Spleen (tissue), 11 donors: ENCODE data around the gene INO80C. TPM values are rescaled to one million over a fixed set of nuclear protein-coding genes. Genes with fewer than 3 reads are reported as not detected.
A peak's percentile ranks its signal among the peaks of the same experiment; 100 is the strongest.

ENCODE experiments used
- DNase-seq: peaks from one replicate; pipeline ENCODE4 v3.0.0-alpha.2; 2020
- H3K27ac ChIP-seq, 8 donors: fragments of 200-600 bp; sonication (generic) in 7 of 8; 1 replicate in 4 of 8; 2 replicates in 4 of 8; pipeline versions ENCODE4 v1.5.0 to v1.8.0; 2016 to 2021; ENCODE audit warnings: inconsistent platforms in 4 of 8, mild to moderate bottlenecking in 4 of 8, moderate library complexity in 1 of 8
- H3K27me3 ChIP-seq, 7 donors: fragments of 200-600 bp; sonication (generic) in 6 of 7; replicated peaks in 1 of 7; 1 replicate in 4 of 7; 2 replicates in 3 of 7; pipeline versions ENCODE4 v1.5.0 to v1.8.0; 2016 to 2021; ENCODE audit warnings: inconsistent platforms in 3 of 7, mild to moderate bottlenecking in 1 of 7
- H3K36me3 ChIP-seq, 6 donors: fragments of 200-600 bp; sonication (generic) in 5 of 6; 1 replicate in 4 of 6; 2 replicates in 2 of 6; pipeline versions ENCODE4 v1.5.0 to v1.8.0; 2016 to 2021; ENCODE audit warnings: inconsistent platforms in 2 of 6
- H3K4me1 ChIP-seq, 6 donors: fragments of 200-600 bp; sonication (generic) in 5 of 6; 1 replicate in 3 of 6; 2 replicates in 3 of 6; pipeline versions ENCODE4 v1.5.0 to v1.8.0; 2016 to 2021; ENCODE audit warnings: inconsistent platforms in 3 of 6
- H3K4me3 ChIP-seq, 8 donors: fragments of 200-600 bp; sonication (generic) in 7 of 8; 1 replicate in 4 of 8; 2 replicates in 4 of 8; pipeline versions ENCODE4 v1.5.0 to v1.8.0; 2016 to 2021; ENCODE audit warnings: inconsistent platforms in 4 of 8, mild to moderate bottlenecking in 4 of 8, moderate library complexity in 2 of 8
- H3K9me3 ChIP-seq, 8 donors: fragments of 200-600 bp; sonication (generic) in 7 of 8; 1 replicate in 4 of 8; 2 replicates in 4 of 8; pipeline versions ENCODE4 v1.5.0 to v1.8.0; 2016 to 2021; ENCODE audit warnings: inconsistent platforms in 4 of 8
- CTCF ChIP-seq, 11 experiments: fragments of 200-600 bp in 7 of 11; fragments of 450-650 bp in 4 of 11; sonication (generic) in 4 of 11; IDR thresholded peaks in 8 of 11; conservative IDR thresholded peaks in 3 of 11; 1 replicate in 7 of 11; 2 replicates in 4 of 11; pipeline versions ENCODE4 v1.4.0 to v1.8.0; 2016 to 2021; ENCODE audit warnings: antibody characterized with exemption in 11 of 11, inconsistent platforms in 4 of 11, mild to moderate bottlenecking in 1 of 11
- POLR2A ChIP-seq, 3 donors: fragments of 450-650 bp; IDR thresholded peaks; one replicate each; pipeline ENCODE4 v1.5.1; 2017; ENCODE audit warnings: antibody characterized with exemption in 3 of 3, mild to moderate bottlenecking in 1 of 3
- POLR2AphosphoS5 ChIP-seq, 3 donors: sonication (generic); formaldehyde crosslinking; IDR thresholded peaks; one replicate each; pipeline ENCODE4 v1.5.1; 2017; ENCODE audit warnings: antibody characterized with exemption in 3 of 3
- WGBS, 5 donors: extraction: QIAGEN DNeasy Blood & Tissue Kit in 3 of 5; methylation state at CpG; one replicate each; pipeline versions ENCODE4 v1.1.5 to v1.1.7; 2013 to 2018; 5-methylcytosine and 5-hydroxymethylcytosine counted together
- intact Hi-C: fragments of 100-400 bp; cut with DNase I; formaldehyde crosslinking; loops from one replicate; pipeline ENCODE4 v1.15.0; 2023; ENCODE audit warnings: low total_unique reads
- polyA plus RNA-seq, 3 donors: library from polyadenylated mRNA; stranded (reverse); fragments of 200-250 nt; gene quantifications; one replicate each; pipeline ENCODE4 v1.2.1, GENCODE V29; 2013
- total RNA-seq, 7 donors: library from RNA; depleted of rRNA in 3 of 7; stranded (reverse); fragments of >200 nt in 3 of 7; fragmentation: NEBNext Ultra II Directional in 4 of 7; extraction: Animal tissue kit (Norgen Biotek cat#: 25700) in 4 of 7; gene quantifications; one replicate each; pipeline versions ENCODE4 v1.1.0 to v1.2.1, GENCODE V29; 2016 to 2021
- donor health status: healthy with polysubstance abuse.
- donor health status: DM: no; HTN: no; CAD: no; lungs with moderate emphysema.
- donor health status: DM: no; HTN: no; CAD: no.
- donor health status: Bipolar disorder and iron deficiency.
- donor health status: healthy.
- donor health status: DM: no; HTN: no; CAD: no.
- donor health status: DM: yes; HTN: yes; CAD: no.

INO80C gene
- total and polyA plus RNA-seq, 10 donors: 18.9 to 57.5 (median 34.5) TPM

DNA sequence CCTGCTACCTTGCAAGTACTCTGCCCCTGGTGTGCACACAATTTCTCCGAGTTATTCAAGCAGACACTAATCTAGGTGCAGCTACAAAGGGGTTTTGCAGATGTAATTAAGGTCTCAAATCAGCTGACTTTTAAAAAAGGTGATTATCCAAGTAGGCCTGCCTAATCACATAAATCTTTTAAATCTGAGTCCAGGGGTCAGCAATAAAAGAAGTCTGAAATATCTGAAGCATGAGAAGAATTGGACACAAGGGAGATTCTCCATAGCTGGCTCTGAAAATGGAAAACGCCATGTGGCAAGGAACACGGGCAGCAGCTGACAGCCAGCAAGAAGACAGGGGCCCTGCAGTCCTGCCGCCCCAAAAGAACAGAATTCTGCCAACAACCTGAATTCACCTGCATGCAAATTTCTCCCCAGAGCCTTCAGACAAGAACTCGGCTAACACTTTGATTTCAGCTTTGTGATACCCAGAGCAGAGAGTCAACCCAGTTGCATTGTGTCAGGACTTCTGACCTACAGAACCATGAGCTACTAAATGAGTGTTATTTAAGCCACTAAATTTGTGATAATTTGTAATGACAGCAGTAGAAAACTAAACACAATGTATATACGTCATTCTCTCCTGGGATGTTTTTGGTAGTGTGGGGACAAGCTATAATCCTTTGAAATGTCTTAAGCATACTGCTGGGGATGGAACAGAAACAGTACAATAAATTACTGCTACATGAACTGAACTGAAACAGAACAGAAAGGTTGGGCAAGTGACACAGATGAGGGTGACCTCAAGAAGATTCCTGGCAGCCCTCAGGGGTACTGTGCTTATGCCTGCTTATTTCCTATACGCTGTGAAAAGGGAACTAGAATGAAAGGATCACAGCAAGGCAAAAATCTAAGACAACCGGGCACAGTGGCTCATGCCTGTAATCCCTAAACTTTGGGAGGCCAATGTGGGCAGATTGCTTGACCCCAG lies 3.2 kb downstream of the INO80C start:
- WGBS, 5 donors: 59 to 80% (median 70%) methylated on average over 7 to 8 of the region's 8 CpGs
- Histone ChIP-seq H3K27ac (peak overlapping the region in 4 of 8 donors; percentile 95 to 97 (median 96)), H3K4me1 (peaks cover 10 to 73% (median 47%) of the 10 kb centered on the region in 6 donors), H3K4me3 (no peak overlapping the region), H3K36me3 (no peaks in the 10 kb centered on the region), H3K27me3 (no peaks in the 10 kb centered on the region), H3K9me3 (no peaks in the 10 kb centered on the region)
- intact Hi-C loops: loop anchor here (5.0 kb wide), 1 partner anchor 88 kb away; the partner anchor contains the start of gene GALNT1
- DNase-seq: no peak
- TF ChIP-seq CTCF (IDR thresholded peaks at IDR 0.05 in 8 of 11, conservative IDR thresholded peaks at IDR 0.05 in 3 of 11) (no peak), POLR2AphosphoS5 (IDR thresholded peaks at IDR 0.05) (no peak), POLR2A (IDR thresholded peaks at IDR 0.05) (no peak)

DNA sequence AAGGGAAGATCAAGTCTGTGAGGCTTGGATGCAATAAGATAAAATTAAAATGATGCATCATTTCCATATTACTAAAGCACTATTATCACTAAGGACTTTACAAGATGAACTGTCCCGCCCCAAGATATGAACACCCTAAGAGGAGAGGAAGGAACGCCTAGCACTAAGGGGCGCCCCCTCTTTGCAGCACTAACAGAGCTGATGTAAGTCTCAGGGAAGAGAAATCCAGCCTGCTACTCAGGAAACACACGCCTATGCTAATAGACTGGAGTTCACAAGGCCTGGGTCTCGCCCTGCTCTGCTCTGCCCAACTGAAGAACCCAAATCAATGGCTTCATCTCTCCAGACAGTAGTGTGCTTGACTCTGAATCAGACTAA lies 6.1 kb downstream of the INO80C start:
- no peaks in the 10 kb centered on the region for H3K27me3 ChIP-seq
- WGBS, 5 donors: 56 to 77% (median 64%) methylated on average over 5 of the region's 5 CpGs
- H3K9me3 ChIP-seq: no peaks in the 10 kb centered on the region
- H3K4me3 ChIP-seq: no peak overlapping the region
- no peak for DNase-seq
- peaks cover 7 to 58% (median 40%) of the 10 kb centered on the region in 6 donors for H3K4me1 ChIP-seq
- peak overlapping the region in 4 of 8 donors; percentile 29 to 73 (median 52) for H3K27ac ChIP-seq
- no peak for TF ChIP-seq CTCF (IDR thresholded peaks at IDR 0.05 in 8 of 11, conservative IDR thresholded peaks at IDR 0.05 in 3 of 11)
- TF ChIP-seq POLR2A (IDR thresholded peaks at IDR 0.05): no peak
- TF ChIP-seq POLR2AphosphoS5 (IDR thresholded peaks at IDR 0.05): no peak
- intact Hi-C loops: no loop called here
- peaks cover 0 to 14% (median 0%) of the 10 kb centered on the region in 6 donors for H3K36me3 ChIP-seq

DNA sequence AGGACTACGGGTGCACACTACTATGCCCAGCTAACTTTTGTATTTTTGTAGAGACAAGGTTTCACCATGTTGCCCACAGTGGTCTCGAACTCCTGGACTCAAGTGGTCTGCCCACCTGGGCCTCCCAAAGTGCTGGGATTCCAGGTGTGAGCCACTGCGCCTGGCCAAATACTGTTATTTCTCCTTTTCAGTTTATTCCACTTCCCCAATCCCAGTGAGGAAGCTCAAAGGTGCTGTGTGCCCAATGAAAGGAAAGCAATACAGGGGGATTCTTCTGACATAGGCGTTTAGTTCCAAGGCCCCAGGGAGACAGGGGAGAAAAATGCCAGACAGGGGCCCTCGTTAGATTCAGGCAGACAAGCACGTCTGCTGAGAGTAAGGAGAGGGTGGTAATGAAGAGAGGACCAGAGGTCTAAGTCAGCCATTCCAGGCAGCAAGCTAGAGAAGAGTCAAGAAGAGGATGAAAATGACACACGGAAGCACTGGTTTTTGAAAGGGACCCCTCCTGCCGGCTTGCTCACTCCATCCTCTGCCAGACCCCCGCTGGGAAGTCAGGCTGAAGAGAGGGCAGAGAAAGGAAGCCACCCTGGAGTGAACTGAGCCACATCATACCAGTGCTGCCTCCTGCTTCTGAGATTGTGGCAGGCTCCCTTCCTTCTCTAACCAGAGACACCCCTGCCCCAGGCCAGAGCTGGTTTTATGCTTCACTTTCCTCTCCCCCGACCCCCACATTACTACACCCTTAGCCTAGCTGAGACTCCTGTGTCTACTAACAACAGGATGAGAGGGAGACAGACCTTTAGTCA lies 6.7 kb downstream of the INO80C start:
- H3K4me3 ChIP-seq: no peak overlapping the region
- TF ChIP-seq POLR2A (IDR thresholded peaks at IDR 0.05) (no peak), CTCF (IDR thresholded peaks at IDR 0.05 in 8 of 11, conservative IDR thresholded peaks at IDR 0.05 in 3 of 11) (no peak), POLR2AphosphoS5 (IDR thresholded peaks at IDR 0.05) (no peak)
- peak overlapping the region in 5 of 8 donors; percentile 31 to 73 (median 45) for H3K27ac ChIP-seq
- H3K4me1 ChIP-seq: peaks cover 1 to 55% (median 35%) of the 10 kb centered on the region in 6 donors
- peaks cover 0 to 14% (median 0%) of the 10 kb centered on the region in 6 donors for H3K36me3 ChIP-seq
- DNase-seq: no peak
- WGBS, 5 donors: 51 to 62% (median 53%) methylated on average over 10 of the region's 10 CpGs
- intact Hi-C loops: no loop called here
- no peaks in the 10 kb centered on the region for H3K9me3 ChIP-seq
- H3K27me3 ChIP-seq: no peaks in the 10 kb centered on the region
